Parathyroid adenoma (tissue), 2 donors: ENCODE results near the gene FEZF1.

Experiments
- H2AFZ ChIP-seq: fragments of 300-600 bp; sonication (generic); one replicate; pipeline ENCODE4 v1.7.0; 2017; ENCODE audit warnings: antibody characterized with exemption, mild to moderate bottlenecking
- H3K27ac ChIP-seq: fragments of 300-600 bp; sonication (generic); one replicate; pipeline ENCODE4 v1.7.0; 2017
- H3K27me3 ChIP-seq: fragments of 300-600 bp; sonication (generic); one replicate; pipeline ENCODE4 v1.7.0; 2017; ENCODE audit warnings: low read length; ENCODE audit not compliant: control insufficient read depth, insufficient read depth
- H3K36me3 ChIP-seq: fragments of 300-600 bp; sonication (generic); one replicate; pipeline ENCODE4 v1.7.0; 2017; ENCODE audit warnings: low read length; ENCODE audit not compliant: control insufficient read depth, insufficient read depth
- H3K4me1 ChIP-seq: fragments of 300-600 bp; sonication (generic); one replicate; pipeline ENCODE4 v1.7.0; 2017; ENCODE audit warnings: control low read depth
- H3K4me2 ChIP-seq: fragments of 300-600 bp; sonication (generic); one replicate; pipeline ENCODE4 v1.7.0; 2017; ENCODE audit warnings: low read length
- H3K4me3 ChIP-seq: fragments of 300-600 bp; sonication (generic); one replicate; pipeline ENCODE4 v1.7.0; 2017; ENCODE audit warnings: low read depth, low read length
- H3K79me2 ChIP-seq: fragments of 300-600 bp; sonication (generic); one replicate; pipeline ENCODE4 v1.7.0; 2017; ENCODE audit warnings: control low read depth
- H3K9ac ChIP-seq: fragments of 300-600 bp; sonication (generic); one replicate; pipeline ENCODE4 v1.7.0; 2017; ENCODE audit warnings: mild to moderate bottlenecking
- H3K9me3 ChIP-seq: fragments of 300-600 bp; sonication (generic); one replicate; pipeline ENCODE4 v1.7.0; 2017; ENCODE audit warnings: low read length; ENCODE audit not compliant: control insufficient read depth
- CTCF ChIP-seq: fragments of 300-600 bp; sonication (generic); IDR thresholded peaks from one replicate; pipeline ENCODE4 v1.7.0; 2017; ENCODE audit warnings: antibody characterized with exemption, mild to moderate bottlenecking
- donor health status: primary hyperparathyroidism.

The FEZF1 gene

GRCh38 chr7:122309421-122309820 is 4.9 kb upstream of the FEZF1 start:
- no peaks in the 10 kb centered on the region for H3K4me1 ChIP-seq

GRCh38 chr7:122307228-122307621 is 2.7 kb upstream of the FEZF1 start:
- Histone ChIP-seq H3K79me2 (no peaks in the 10 kb centered on the region), H3K9me3 (no peaks in the 10 kb centered on the region), H3K4me3 (no peak overlapping the region), H3K4me1 (no peaks in the 10 kb centered on the region), H3K36me3 (no peaks in the 10 kb centered on the region), H3K9ac (no peak overlapping the region), H3K27ac (no peak overlapping the region), H3K4me2 (no peak overlapping the region), H2AFZ (no peak overlapping the region), H3K27me3 (peaks cover 17% of the 10 kb centered on the region)
- no peak for TF ChIP-seq CTCF

More at GRCh38 chr7:122309421-122309820, 4.9 kb upstream of the FEZF1 start:
- H3K36me3 ChIP-seq = no peaks in the 10 kb centered on the region
- H3K27ac ChIP-seq = no peak overlapping the region
- H2AFZ ChIP-seq = no peak overlapping the region
- H3K9me3 ChIP-seq = no peaks in the 10 kb centered on the region
- H3K9ac ChIP-seq = no peak overlapping the region
- H3K27me3 ChIP-seq = peaks cover 17% of the 10 kb centered on the region
- H3K4me3 ChIP-seq = no peak overlapping the region
- no peak overlapping the region for H3K4me2 ChIP-seq
- H3K79me2 ChIP-seq = no peaks in the 10 kb centered on the region
- TF ChIP-seq CTCF = no peak

DNA sequence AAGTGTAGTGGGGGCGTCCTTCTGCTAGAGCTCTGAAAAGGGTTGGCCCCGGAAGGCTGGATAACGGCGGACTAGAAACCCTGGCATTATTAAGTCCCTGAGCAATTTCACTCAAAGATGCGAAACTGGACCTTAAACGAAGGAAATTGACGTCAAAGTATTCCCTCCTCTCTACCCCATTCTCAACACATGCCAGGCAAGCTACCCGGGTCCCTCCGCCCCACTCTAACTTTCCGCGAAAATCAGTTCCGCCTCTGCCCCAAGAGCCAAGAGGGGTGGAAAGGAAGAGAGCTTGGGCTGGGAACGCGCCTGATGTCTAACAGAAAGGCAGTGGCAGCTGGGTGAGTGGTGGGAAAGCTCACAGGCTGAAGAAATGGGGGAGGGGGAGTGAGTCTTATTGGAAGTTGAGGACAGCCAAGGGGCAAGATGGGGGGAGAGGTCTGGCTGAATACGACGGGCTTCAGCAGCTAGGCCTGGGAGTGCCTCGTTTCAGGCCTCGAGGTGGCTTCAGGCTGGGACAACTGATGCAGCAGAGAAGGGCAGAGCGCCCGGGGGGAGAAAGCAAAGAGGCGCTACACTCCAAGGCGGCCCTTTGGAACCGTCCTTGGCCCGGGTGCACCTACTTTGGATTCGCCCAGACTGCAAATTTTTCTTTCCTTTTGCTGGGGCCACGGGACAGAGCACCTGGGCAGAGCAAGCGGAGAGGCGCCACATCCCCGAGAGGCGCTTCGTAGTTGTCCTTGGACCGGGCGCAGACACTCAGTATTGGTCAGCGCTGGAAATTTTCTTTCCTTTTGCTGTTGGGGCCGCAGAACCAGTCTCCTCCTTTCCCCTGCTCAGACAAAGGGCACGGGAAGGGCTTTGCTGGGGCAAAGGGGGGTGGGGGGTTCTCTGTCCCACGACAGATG is 2.0 kb upstream of the FEZF1 start:
- no peak for TF ChIP-seq CTCF
- Histone ChIP-seq H3K9ac (no peak overlapping the region), H3K27ac (no peak overlapping the region), H2AFZ (no peak overlapping the region), H3K27me3 (peaks cover 15% of the 10 kb centered on the region), H3K4me3 (no peak overlapping the region), H3K36me3 (no peaks in the 10 kb centered on the region), H3K79me2 (no peaks in the 10 kb centered on the region), H3K4me2 (no peak overlapping the region), H3K4me1 (no peaks in the 10 kb centered on the region), H3K9me3 (no peaks in the 10 kb centered on the region)

- Histone ChIP-seq H3K27me3 (peaks cover 19% of the 10 kb centered on the region), H3K4me1 (no peaks in the 10 kb centered on the region), H3K9ac (no peak overlapping the region)
Observed at GRCh38 chr7:122305475-122306319, 1.1 kb upstream of the FEZF1 start.

More at GRCh38 chr7:122305475-122306319, 1.1 kb upstream of the FEZF1 start:
- no peak for TF ChIP-seq CTCF
- no peaks in the 10 kb centered on the region for H3K9me3 ChIP-seq
- H3K79me2 ChIP-seq = no peaks in the 10 kb centered on the region
- H3K4me3 ChIP-seq = no peak overlapping the region
- H3K36me3 ChIP-seq = no peaks in the 10 kb centered on the region
- H3K27ac ChIP-seq = no peak overlapping the region
- peak overlapping the region; percentile 29 for H3K4me2 ChIP-seq
- H2AFZ ChIP-seq = no peak overlapping the region
